GM19023 (cell line): Measurements from ENCODE around the gene CDADC1.
"Not testable (repeated sequence)": the region's sequence is repeated elsewhere in the genome, so short reads cannot be mapped to it uniquely, and the experiment has no call there.

Experiments
- ATAC-seq: cut with Tn5 transposase; IDR thresholded peaks from one replicate; pipeline ENCODE4 v1.9.1; 2021; ENCODE audit warnings: mild to moderate bottlenecking, moderate library complexity; ENCODE audit not compliant: unreplicated experiment

Gene CDADC1

GRCh38 chr13:49292742-49293486, 45.2 kb downstream of the CDADC1 start:
- ATAC-seq, result no peak

GRCh38 chr13:49294723-49295122, 47.0 kb downstream of the CDADC1 start:
- ATAC-seq, result not testable (repeated sequence)

GRCh38 chr13:49295244-49295643, 47.5 kb downstream of the CDADC1 start:
- ATAC-seq, result no peak

- no peak for ATAC-seq
Observed at GRCh38 chr13:49296659-49297058, 48.9 kb downstream of the CDADC1 start.

- ATAC-seq, result no peak
Observed at GRCh38 chr13:49297338-49297737, 49.6 kb downstream of the CDADC1 start.

GRCh38 chr13:49298416-49298815, 50.7 kb downstream of the CDADC1 start:
- no peak for ATAC-seq

GRCh38 chr13:49298903-49299605, 51.3 kb downstream of the CDADC1 start:
- no peak for ATAC-seq

GRCh38 chr13:49300276-49300675, 52.6 kb downstream of the CDADC1 start:
- no peak for ATAC-seq

- peak; percentile 88 for ATAC-seq
Observed at GRCh38 chr13:49300739-49301589, 53.2 kb downstream of the CDADC1 start.

- ATAC-seq, result no peak
Observed at GRCh38 chr13:49302222-49302621, 54.5 kb downstream of the CDADC1 start.

GRCh38 chr13:49302817-49303216, 55.1 kb downstream of the CDADC1 start:
- no peak for ATAC-seq

- no peak for ATAC-seq
Observed at GRCh38 chr13:49303533-49304252, 56.0 kb downstream of the CDADC1 start.

- ATAC-seq, result no peak
Observed at GRCh38 chr13:49304356-49304755, 56.6 kb downstream of the CDADC1 start.

- no peak for ATAC-seq
Observed at GRCh38 chr13:49304763-49305700, 57.3 kb downstream of the CDADC1 start.

- no peak for ATAC-seq
Observed at GRCh38 chr13:49305792-49306425, 58.2 kb downstream of the CDADC1 start.

- no peak for ATAC-seq
Observed at GRCh38 chr13:49307365-49307764, 59.6 kb downstream of the CDADC1 start.

GRCh38 chr13:49308097-49308875, 60.6 kb downstream of the CDADC1 start:
- no peak for ATAC-seq

- ATAC-seq, result no peak
Observed at GRCh38 chr13:49308921-49309408, 61.2 kb downstream of the CDADC1 start.
